HG02759 (cell line): ENCODE measurements around the gene NUP98.
"Not testable (repeated sequence)": the region's sequence is repeated elsewhere in the genome, so short reads cannot be mapped to it uniquely, and the experiment has no call there.

ENCODE experiments used
- ATAC-seq: cut with Tn5 transposase; IDR thresholded peaks from one replicate; pipeline ENCODE4 v1.9.1; 2021; ENCODE audit warnings: mild to moderate bottlenecking, moderate library complexity; ENCODE audit not compliant: unreplicated experiment

The NUP98 gene

DNA sequence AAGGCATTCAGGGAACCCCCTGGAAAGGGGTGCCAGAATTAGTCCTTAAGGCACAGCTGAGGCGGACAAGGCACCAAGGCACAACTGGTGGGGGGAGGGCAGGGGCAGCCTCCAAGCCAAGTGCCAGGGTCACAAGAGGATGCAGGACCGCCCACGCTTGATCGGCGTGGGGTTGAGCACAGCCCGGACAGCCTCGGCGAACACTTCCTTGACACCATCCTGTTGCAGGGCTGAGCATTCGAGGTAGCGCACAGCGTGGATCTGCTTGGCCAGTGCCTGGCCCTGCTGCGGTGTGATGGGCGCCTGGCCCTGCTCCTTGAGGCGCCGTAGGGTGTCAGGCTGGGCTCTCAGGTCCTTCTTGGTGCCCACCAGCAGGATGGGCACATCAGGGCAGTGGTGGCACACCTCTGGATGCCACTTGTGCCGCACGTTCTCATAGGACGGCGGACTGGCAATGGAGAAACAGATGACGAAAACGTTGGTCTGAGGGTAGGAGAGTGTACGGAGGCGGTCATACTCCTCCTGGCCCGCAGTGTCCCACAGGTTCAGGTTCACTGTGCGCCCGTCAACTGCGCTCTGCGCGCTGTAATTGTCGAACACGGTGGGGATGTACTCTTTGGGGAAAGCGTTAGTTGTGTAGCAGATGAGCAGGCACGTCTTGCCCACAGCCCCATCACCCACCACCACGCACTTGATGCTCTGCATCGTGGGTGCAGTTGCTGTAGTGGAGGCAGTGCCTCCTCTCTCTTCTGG, 30.3 kb upstream of the NUP98 start:
- ATAC-seq = no peak

DNA sequence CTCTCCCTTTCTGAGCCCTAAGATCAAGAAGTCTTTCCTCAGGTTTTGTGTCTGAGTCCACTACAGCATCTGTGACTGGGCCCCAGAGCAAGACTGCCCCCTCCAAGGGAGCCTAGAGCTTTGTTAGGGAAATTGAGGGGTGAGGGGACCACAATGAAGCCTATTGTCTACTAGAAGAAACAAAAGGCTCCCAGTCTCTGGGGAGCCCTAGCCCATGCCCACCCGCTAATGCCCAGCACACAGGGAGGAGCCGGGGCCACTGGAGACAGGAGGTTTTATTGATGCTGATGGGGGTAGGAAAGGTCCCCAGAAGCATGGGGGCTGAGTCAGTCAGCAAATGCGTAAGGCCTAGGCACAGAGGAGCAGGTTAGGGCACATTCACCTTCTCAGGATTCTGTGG, 29.4 kb upstream of the NUP98 start:
- no peak for ATAC-seq

DNA sequence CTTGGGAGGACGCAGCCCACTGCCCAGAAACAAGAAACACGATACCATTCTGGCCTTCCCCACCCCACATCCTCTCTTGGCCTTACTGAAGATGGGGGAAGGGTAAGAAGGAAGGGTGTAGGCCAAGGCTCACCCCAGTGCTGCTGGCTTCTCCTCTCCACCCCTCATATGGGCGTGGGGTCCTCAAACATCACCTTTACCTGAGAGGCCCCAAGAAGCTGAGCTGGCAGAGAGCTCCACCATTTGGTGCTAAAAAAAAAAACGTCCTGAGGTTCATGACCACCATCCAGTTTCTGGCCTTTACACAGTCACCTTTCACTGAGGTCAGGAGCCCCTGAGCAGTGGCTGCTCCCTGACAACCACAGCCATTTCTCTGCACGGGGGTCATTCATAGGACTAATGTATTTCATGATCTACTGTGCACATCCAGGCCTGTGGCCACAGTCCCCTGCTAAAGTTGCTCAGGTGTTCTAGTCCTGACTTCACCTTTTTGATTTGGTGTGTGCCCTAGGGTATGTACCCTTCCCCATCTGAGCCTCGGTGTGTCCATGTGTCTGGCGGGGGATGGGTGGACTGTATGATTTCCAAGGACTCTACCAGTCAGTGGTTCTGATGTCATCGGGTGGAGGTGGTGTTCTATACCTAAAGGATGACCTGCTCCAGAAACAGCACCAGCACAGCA, 28.3 kb upstream of the NUP98 start:
- no peak for ATAC-seq

DNA sequence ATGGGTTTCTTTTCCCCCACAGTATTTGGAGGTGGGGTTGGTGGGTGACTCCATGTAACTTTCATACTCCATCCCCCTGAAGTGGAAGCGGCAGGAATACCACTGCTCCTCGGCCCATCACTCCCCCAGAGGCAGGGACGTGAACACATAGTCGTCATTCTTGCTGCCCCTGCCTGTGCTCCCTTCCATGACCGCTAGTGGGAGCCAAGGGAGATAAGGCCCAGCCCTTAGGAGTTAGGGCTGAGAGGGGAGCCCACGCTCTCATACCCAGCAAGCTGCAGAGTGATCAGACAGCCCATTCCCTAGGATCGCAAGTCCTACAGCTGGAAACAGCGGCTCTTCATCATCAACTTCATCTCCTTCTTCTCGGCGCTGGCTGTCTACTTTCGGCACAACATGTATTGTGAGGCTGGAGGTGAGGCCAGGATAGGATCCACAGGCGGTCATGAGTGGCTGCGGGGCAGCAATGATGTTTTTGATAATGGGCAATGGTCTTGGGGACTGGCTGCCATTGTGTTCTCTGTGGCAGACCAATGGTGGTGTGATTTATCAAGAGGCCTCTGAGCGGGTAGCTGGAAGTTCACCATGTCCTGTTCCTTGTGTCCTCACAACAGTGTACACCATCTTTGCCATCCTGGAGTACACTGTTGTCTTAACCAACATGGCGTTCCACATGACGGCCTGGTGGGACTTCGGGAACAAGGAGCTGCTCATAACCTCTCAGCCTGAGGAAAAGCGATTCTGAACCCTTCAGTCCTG, 27.5 kb upstream of the NUP98 start:
- ATAC-seq = peak; percentile 84

DNA sequence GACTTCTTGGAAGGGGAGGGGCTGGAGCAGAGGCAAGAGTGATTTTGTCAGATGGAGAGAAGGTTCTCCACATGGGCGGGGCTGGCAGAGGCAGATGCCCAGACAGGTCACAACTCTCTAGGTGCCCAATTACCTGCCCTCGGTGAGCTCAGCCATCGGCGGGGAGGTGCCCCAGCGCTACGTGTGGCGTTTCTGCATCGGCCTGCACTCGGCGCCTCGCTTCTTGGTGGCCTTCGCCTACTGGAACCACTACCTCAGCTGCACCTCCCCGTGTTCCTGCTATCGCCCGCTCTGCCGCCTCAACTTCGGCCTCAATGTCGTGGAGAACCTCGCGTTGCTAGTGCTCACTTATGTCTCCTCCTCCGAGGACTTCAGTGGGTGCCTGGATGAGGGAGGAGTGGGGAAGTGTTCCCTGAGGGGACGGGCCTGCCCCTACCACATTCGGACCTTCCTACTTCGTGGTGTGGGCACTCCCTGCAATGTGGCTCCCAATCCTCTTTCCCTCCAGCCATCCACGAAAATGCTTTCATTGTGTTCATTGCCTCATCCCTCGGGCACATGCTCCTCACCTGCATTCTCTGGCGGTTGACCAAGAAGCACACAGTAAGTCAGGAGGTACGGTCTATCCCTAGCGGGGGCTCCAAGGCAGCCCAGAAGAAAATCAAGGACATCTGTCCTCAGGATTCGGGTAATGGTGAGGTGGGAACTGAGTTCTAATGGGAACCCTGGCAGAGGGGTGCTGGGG, 26.6 kb upstream of the NUP98 start:
- no peak for ATAC-seq

DNA sequence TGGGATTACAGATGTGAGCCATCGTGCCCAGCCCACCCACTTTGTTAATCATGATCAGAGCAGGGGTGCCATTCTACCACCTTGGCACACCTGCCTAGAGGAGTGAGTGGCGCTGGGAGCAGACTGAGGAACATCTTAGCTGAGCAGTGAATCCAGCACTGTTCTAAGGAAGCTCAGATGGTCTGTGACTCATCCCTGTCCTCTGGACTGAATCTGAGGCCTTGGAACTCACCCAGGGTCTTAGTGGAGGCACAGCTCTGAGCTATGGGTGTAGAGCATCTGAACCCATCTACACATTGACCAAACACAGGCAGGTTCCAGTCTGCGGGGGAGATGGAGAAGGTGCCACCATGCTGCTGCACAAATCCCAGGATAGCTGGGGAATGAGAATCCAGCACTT, 25.9 kb upstream of the NUP98 start:
- ATAC-seq = no peak

DNA sequence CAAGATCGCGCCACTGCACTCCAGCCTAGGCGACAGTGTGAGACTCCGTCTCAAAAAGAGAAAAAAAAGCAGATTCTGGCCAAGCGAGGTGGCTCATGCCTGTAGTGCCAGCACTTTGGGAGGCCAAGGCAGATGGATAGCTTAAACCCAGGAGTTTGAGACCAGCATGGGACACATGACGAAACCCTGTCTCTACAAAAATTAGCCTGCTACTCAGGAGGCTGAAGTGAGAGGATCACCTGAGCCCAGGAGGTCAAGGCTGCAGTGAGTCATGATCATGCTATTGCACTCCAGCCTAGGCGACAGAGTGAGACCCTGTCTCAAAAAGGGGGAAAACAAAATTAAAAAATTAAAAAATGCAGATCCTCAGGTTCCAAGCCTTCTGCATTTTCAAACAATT, 25.0 kb upstream of the NUP98 start:
- no peak for ATAC-seq

DNA sequence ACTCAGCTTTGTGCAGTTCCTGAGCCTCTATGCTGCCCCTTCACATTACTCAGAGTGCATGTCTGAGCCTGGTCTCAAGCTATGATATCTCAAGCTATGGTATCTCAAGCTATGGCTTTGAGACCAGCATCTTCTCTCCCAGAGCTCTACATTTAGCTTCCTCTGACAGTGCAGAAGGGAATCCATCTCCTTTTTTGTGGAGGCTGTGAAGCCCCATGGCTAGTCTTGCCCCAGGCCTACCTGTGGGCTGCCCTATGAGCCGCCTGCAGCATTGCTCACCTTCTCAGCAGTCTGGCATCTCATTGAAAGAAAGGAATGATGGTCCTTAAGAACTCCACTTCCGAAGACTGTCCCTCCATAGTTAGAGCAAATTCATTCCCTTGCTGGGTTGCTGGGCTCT, 23.6 kb upstream of the NUP98 start:
- ATAC-seq = no peak

DNA sequence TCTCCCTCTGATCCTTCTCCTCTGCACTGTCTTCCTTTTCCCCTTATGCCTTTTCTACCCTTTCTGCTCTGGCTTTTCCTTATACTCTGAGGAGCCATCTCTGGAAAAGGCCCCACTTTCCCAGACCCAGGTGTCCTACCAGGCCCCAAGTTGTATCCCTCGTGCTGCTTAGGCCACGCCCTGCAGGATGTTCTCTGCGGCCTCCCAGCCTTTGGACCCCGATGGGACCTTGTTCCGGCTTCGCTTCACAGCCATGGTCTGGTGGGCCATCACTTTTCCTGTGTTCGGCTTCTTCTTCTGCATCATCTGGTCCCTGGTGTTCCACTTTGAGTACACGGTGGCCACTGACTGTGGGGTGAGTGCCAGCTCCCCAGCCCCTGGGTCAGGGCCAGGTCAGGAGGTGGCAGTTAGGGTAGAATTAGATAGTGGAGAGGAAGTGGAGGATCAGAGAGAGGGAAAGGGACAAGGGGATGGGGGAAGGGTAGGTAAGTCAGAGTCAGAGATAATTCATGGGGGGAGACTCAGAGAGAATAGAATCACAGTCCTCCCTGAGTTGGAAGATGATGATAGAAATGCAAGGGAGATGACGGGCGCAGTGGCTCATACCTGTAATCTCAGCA, 19.9 kb upstream of the NUP98 start:
- no peak for ATAC-seq

DNA sequence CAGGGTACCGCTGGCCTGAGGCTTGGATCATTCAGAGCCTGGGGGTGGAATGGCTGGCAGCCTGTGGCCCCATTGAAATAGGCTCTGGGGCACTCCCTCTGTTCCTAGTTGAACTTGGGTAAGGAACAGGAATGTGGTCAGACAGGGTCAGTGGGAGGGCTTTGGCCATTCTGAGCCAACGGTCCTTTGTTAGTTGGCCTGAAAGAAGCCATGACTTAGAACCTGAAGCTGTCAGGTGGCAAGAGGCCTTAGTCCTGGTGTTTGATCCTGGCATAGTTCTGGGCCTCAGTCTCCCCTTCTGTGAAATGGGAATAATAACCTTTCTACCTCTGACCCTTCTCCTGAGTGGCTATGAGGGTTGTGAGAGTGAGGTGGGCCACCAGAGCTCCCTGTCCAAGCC, 19.3 kb upstream of the NUP98 start:
- no peak for ATAC-seq

DNA sequence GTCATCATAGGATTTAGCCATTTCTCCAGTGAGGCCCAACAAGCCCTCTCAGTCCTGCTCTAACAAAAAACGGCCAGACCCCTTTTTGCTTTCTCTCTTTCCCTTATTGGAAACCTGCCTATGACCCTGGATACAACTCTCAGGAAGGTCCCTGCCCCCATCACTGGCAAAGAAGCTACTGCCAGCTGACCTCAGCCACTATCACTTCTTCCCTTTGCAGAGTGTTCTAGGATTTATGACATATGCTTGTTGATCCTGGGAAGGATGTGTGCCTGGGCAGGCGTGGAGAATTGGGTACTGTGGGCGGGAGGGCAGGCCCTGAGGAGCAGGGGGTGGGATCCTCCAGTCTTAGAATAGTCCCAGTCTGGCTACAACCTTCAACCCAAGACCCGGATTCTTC, 18.5 kb upstream of the NUP98 start:
- no peak for ATAC-seq

DNA sequence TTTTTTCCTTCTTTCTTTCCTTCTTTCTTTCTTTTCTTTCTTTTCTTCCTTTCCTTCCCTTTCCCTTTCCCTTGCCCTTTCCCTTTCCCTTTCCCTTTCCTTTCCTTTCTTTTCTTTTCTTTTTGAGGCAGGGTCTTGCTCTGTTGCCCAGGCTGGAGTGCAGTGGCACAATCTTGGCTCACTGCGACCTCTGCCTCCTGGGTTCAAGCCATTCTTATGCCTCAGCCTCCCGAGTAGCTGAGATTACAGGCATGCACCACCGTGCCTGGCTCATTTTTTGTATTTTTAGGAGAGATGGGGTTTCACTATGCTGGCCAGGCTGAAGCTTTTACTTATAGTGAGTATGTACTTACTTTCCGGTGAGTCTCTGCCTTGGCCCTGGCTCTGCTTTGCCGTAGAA, 17.5 kb upstream of the NUP98 start:
- ATAC-seq = not testable (repeated sequence)

DNA sequence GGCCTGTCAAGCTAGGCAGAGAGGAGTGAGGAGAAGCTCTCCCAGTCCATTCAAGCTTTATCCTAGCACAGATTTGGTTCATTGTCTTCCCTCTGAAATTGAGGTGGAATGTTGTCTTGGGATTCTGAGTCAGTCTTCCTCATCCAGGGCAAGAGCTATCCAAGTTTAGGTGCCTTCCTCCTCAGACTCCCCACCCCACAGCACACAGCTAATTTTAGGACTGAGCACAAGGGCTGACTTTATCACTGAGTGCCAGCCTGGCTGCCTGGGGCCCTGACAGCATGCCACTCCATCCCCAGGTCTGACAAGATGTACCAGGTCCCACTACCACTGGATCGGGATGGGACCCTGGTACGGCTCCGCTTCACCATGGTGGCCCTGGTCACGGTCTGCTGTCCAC, 13.6 kb upstream of the NUP98 start:
- ATAC-seq = no peak

DNA sequence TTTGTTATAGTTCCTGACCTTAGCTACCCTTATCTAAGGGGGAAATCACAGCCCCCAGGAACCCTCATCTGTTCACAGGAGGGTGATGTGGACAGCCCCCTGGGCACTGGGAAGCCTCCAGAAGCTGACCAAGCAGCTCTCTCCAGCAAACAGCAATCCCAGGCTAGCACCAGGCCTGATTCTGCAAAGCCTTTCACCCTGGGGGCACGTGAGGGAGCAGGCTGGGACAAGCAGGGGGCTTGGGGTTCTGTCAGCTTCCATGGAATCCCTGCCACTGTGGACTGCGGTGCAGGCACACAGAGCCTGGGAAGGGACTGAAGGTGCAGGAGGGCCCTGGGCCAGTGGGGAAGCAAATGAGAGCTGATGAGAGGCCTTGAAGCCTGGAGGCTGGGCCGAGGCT, 13.1 kb upstream of the NUP98 start:
- ATAC-seq = no peak

DNA sequence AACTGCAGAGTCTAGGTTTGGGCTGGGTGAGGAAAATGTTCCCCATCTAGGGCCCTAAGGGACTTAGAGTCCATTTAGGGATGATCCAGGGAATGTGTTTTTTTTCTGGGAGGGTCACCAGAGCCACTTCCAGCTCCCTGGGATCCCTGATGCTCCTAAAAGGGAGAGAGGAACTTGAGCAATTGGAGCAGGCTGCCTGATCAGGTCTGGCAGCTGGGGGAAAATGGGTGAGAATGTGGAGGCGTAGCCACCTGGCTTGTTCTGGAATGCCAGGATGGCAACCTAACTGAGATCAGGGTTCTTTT, 12.2 kb upstream of the NUP98 start:
- ATAC-seq = no peak

DNA sequence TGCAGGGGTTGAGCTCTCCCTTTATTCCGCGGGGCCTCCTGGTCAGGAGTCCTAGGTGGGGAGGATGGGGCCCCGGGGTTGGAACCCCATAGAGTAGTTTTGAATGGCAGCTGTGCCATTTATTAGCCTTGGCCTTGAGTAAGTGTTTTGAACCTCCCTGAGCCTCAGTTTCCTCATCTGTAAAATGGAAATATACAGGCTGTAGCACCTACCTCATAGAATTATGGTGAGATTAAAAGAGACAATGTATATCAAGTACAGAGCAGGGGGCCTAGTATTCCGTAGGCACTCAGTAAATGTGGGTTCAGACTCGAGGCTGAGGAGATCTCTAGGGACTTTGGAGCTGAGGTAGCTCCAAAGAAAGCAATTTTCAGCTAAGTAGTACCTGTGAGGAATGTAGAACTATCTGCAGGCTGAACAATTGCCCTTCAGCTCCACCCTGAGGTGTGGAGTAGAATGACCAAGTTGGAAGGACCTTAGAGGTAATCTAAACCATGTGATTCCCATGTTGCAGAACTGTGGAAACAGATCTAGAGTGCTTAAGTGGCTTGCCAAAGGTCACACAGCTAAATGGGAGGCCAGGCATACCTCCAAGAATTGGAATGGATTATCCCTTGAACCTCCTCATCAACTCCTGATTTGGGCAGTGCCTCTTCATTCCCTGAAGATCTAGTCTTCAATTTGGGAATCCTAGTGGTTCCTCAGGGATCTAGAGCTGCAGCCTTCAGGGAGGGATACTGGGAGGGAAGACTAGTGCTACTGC, 11.7 kb upstream of the NUP98 start:
- ATAC-seq = peak; percentile 67

DNA sequence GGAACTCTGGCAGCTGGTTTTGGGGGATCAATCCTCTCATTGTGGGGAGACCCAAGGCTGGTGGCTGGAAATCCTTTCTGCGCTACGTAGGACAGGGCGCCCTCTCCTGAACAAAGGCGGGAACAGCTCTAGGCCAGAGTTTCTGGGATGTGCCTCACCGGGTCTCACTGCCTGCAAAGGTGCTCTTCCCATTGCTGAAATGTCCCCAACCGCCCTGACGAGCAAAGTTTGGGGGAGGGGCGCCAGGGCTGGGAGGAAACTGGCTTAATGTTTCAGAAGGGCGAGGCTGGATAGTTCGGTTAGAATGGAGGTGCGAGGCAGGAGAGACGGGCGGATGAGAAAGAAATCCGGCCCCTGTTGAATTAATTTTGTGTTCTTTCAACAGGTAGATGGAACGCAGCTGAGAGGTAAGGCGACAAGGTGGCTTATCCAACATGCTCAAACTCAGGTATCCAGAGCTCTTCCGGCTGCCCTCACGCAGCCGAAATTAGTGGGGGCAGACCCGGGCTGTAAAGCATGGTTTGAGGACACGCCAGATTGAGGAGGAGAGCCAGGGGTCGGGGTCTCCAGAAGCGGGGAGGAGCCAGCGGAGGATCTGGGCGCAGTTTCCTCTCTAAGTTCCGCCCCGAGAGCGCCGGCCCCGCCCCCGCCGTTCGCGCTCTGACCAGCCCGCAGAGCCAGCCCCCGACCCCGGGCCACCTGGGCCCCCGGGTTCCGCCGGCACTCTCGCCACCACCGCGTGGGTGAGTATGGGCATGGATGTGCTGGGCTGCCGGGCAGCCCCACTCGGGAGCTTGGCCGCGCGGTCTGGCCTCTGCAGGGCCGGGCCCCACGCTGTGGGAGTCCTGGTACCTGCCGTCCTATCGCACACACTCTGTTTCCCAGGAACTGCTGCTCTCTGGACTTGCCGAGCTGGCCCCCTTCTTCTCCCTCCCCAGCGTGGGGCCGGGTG, 10.8 kb upstream of the NUP98 start, which contains the start of gene PGAP2:
Gene PGAP2, plus strand, starts transcription at position 652 of the 952 bp plus-strand sequence. CDS start 2,700 bp downstream, outside the sequence.
- peak; percentile 73 for ATAC-seq

DNA sequence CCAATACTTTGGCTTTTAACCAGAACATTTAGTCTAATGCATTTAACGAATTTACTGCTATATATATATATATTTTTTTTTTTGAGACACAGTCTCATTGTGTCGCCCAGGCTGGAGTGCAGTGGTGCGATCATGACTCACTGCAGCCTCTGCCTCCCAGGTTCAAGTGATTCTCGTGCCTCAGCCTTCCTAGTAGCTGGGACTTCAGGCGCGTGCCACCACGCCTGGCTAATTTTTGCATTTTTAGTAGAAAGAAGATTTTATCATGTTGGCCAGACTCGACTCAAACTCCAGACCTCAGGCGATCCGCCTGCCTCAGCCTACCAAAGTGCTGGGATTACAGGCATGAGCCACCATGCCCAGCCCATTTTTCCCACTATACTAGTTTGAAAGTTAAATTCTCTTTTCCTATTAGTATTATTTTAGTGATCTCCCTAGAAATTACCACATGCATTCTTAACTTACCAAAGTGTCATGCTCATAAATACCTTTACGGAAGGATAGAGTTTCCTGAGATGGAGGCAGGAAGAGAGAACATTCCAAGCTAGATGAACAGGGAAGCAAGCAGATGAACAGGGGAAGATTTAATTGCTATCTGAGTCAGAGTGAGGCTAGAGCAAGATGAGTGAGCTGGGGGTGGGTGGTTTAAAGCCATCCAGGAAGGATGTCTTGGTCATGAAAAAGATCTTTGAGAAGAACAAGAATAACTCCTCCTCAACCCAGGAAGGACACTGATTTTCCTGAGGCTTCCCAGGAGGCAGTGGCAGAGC, 6.6 kb upstream of the NUP98 start:
- ATAC-seq = no peak
